ENCODE measurements around the gene COMMD2.

Gene COMMD2

DNA sequence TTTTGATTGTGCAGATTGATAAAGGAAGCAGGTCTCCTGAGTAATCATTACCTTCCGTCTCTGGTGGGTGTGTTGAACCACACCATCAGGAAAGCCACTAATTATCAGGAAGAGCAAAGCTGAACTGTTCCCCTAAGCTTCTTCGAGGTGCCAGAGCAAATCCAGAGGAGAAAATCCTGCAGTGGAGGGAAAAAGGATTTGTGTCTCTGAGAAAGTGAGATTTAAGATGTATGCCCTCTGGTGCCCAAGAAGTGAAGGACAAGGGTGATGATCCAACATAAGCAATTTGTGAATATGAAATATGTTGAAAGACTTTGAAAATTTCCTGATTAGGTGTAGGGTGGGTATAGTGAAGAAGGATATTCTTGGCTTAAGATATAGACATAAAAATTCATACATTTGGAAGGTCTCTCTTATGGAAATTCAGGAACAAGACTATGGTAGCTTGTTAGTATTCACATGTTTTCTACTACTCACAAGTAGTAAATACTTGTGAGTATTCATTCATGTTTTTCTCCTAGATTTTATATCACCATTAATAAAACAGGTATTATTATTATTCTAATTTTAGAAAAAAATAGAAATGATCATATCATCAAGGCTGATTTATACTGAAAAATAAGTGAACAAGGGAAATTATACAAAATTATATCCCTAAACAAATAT lies 34.8 kb downstream of the COMMD2 start:
- peak; percentile 84 for DNase-seq (ENCODE audit: low read depth)
- TF ChIP-seq, protein P1, sequence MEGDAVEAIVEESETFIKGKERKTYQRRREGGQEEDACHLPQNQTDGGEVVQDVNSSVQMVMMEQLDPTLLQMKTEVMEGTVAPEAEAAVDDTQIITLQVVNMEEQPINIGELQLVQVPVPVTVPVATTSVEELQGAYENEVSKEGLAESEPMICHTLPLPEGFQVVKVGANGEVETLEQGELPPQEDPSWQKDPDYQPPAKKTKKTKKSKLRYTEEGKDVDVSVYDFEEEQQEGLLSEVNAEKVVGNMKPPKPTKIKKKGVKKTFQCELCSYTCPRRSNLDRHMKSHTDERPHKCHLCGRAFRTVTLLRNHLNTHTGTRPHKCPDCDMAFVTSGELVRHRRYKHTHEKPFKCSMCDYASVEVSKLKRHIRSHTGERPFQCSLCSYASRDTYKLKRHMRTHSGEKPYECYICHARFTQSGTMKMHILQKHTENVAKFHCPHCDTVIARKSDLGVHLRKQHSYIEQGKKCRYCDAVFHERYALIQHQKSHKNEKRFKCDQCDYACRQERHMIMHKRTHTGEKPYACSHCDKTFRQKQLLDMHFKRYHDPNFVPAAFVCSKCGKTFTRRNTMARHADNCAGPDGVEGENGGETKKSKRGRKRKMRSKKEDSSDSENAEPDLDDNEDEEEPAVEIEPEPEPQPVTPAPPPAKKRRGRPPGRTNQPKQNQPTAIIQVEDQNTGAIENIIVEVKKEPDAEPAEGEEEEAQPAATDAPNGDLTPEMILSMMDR (conservative IDR thresholded peaks at IDR 0.05; ENCODE audit: control insufficient read depth, insufficient read depth, low read depth, low read length): peak; percentile 77
- no peak overlapping the region for H3K4me3 ChIP-seq (ENCODE audit: control insufficient read depth, low read depth, low read length)

DNA sequence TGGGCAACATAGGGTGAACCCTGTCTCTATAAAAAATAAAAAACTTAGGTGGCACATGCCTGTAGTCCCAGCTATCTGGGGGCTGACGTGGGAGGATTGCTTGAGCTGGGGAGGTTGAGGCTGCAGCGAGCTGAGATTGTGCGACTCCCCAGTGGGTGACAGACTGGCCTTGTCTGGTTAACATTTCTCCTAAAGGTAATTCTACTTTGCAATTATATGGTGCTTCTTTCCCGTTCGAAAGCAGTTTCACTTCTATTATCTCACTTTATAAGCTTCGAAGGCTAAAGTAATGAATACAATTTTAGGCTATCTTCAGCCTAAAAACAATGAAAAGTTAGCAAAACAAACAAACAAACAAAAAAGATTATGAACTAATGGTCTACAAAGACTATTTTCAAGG lies 35.3 kb downstream of the COMMD2 start:
- H3K4me3 ChIP-seq (ENCODE audit: control insufficient read depth, low read depth, low read length): no peak overlapping the region
- TF ChIP-seq, protein P1 (conservative IDR thresholded peaks at IDR 0.05; ENCODE audit: control insufficient read depth, insufficient read depth, low read depth, low read length): no peak

DNA sequence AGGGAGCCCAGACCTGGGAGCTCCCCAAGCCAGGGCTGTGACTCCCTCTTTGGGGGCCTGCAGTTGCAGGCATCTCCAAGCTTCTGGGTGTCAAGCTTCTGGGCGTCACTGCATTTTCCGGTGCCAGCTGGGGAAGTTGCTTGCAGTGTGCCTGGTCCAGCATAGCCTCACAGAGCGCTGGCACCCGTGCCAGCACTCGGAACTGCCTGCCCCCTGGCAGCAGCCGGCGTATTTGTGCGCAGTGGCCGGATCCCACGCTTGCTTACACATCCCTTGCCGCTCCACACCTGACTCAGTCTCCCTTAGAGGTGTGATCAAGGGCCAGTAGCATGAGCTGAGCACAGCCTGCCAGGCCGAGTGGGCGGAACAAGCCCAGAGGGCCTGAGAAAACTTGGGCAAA lies 37.0 kb downstream of the COMMD2 start:
- DNase-seq (ENCODE audit: low read depth): no peak
- TF ChIP-seq, protein P1 (conservative IDR thresholded peaks at IDR 0.05; ENCODE audit: control insufficient read depth, insufficient read depth, low read depth, low read length): no peak
- H3K4me3 ChIP-seq (ENCODE audit: control insufficient read depth, low read depth, low read length): no peak overlapping the region

More for the DNA sequence above, 35.3 kb downstream of the COMMD2 start:
- DNase-seq (ENCODE audit: low read depth): no peak

DNA sequence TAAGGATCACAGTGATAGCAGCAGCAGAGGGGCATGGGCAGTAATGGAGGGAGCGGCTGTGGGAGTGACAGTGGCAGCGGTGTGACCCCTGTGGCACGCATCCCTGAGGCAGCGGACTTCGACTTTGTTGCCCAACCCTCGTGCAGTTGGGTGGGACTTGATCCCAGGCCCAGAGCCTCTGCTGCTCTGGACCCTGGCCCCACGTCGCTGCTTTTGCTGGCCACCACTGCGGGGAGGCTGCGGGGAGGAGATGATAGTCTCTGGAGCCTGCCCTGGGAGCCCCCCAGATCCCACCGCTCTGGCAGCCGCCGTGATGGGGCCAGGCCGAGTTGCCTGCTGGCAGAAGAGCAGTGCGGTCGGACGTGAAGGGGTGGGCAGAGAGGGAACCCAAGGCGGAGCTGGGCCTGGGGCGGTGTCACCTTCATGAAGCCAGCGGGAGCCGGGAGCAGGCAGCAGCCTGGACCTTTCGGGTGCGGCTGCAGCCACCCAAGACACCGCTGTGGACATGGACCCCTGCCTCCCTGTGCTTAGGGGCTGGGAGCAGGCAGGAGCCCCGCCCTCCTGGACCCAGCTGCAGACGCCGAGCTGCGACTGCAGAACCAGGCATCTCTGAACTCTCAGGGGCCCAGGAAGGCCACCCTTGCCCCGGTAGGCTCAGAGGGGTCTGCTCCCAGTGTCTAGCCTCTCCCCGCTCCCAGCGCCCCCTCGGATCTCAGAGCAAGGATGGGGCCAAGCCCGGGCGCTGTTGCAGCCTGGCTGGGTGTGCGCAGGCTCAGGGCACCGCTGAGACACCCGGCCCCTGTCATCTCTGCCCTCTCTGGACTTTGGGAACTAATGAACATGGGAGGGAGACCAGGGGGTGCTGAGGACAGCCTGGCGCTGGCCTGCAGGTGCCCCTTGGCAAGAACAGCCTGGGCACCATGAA lies 38.3 kb downstream of the COMMD2 start:
- TF ChIP-seq, protein P1 (conservative IDR thresholded peaks at IDR 0.05; ENCODE audit: control insufficient read depth, insufficient read depth, low read depth, low read length): no peak

DNA sequence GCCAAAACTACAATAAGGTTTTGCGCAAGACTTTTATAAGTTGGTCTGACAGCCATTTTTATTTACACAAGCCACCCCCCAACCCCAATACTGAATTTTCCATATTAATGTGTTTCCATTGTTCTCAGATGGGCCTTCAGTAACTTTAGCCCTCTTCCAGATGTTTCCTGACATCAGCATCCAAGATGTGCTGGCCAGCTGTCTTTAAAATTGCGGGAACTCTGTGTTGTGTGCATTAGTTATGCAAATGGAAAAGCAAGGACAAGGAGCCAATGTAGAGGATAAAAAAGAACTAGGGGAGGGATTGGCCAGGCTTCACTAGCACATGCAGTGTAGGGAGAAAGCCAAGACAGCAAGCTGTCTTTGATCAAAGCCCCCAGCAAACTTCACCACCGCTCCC lies 45.4 kb downstream of the COMMD2 start:
- H3K4me3 ChIP-seq (ENCODE audit: control insufficient read depth, low read depth, low read length): no peak overlapping the region
- peak; percentile 75 for DNase-seq (ENCODE audit: low read depth)
- TF ChIP-seq, protein P1 (conservative IDR thresholded peaks at IDR 0.05; ENCODE audit: control insufficient read depth, insufficient read depth, low read depth, low read length): no peak

More for the DNA sequence above, 38.3 kb downstream of the COMMD2 start:
- no peak for DNase-seq (ENCODE audit: low read depth)
- H3K4me3 ChIP-seq (ENCODE audit: control insufficient read depth, low read depth, low read length): no peak overlapping the region

DNA sequence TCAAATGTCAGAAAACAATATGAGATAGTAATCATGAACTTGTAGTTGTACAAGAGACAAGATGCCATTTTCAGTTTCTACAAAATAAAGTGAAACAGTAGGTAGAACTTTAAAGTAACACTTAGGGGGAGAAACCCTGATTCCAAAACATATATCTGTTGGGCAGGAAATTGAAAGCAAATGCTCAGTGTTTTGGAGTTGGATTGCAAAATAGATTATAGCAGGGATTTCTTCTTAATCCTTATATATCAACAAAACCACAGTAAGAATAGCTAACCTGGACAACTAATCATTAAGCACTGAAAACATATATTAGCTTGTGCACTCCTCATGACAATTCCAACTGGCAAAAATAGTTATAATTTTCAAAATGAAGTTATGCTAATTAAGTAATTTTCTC lies 46.9 kb downstream of the COMMD2 start:
- no peak overlapping the region for H3K4me3 ChIP-seq (ENCODE audit: control insufficient read depth, low read depth, low read length)
- peak; percentile 32 for DNase-seq (ENCODE audit: low read depth)
- TF ChIP-seq, protein P1 (conservative IDR thresholded peaks at IDR 0.05; ENCODE audit: control insufficient read depth, insufficient read depth, low read depth, low read length): no peak
